ENCODE measurements around the gene EVX1.

DNA sequence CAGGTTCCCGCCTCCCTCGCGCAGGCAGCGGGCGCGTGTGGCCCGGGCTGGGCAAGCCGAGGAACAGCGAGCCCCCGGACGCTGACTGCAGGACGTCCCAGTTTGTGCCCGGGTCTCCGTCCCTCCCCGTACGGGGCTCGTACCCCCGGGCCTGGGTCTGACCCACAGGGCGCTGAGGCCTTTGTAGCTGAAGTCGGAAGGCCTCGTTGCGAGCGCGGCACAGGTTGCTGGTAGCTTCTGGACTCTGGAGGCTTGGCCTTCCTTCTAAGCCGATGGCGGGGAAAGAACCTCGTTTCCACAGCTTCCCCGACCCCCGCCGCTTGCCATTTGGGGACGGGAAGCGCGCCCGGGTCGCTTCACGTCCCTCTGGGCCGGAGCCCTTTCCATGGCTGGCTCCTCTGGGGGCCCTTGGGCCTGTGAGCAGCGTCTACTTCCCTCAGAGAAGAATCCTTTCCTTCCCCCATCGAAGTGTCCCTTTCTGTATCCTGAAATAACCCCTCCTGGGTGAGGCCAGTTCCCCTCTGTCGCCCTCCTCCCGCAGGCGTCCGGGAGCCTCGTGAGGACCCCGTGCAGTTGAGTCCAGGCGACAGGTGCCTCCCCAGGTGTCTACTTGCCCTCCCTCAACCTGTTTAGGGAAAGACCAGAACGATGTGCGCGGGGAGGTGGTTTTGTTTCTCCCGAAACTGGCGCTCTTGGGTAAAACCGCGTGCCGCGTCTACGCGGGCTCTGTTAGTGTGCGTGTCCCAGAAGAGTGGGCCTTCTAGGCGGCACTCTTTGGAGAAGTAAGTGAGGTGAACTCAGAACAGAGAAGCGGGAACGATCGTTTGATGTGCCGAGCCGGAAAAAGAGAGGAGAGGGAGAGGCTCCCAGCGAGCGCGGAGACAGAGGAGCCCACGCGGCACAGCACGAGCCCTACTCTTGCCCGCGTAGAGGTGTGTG is 9.3 kb downstream of the EVX1 start:
- TF ChIP-seq, protein P1, sequence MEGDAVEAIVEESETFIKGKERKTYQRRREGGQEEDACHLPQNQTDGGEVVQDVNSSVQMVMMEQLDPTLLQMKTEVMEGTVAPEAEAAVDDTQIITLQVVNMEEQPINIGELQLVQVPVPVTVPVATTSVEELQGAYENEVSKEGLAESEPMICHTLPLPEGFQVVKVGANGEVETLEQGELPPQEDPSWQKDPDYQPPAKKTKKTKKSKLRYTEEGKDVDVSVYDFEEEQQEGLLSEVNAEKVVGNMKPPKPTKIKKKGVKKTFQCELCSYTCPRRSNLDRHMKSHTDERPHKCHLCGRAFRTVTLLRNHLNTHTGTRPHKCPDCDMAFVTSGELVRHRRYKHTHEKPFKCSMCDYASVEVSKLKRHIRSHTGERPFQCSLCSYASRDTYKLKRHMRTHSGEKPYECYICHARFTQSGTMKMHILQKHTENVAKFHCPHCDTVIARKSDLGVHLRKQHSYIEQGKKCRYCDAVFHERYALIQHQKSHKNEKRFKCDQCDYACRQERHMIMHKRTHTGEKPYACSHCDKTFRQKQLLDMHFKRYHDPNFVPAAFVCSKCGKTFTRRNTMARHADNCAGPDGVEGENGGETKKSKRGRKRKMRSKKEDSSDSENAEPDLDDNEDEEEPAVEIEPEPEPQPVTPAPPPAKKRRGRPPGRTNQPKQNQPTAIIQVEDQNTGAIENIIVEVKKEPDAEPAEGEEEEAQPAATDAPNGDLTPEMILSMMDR (IDR thresholded peaks at IDR 0.05; ENCODE audit: insufficient read depth, low read length, poor library complexity, severe bottlenecking), result no peak
- TF ChIP-seq EZH2phosphoT487 (conservative IDR thresholded peaks at IDR 0.05; ENCODE audit: low read length), result no peak
